Transverse colon (tissue), 4 donors: ENCODE measurements around the gene NTHL1.

Experiments
- CTCF ChIP-seq, 5 experiments: fragments of 200-600 bp in 3 of 5; fragments of 450-650 bp in 2 of 5; sonication (generic) in 3 of 5; IDR thresholded peaks; 1 replicate in 2 of 5; 2 replicates in 3 of 5; pipeline ENCODE4 v1.5.1; 2016 to 2017; ENCODE audit warnings: antibody characterized with exemption in 5 of 5, inconsistent platforms in 3 of 5, mild to moderate bottlenecking in 2 of 5, moderate library complexity in 1 of 5
- EP300 ChIP-seq: sonication (generic); formaldehyde crosslinking; IDR thresholded peaks from one replicate; pipeline ENCODE4 v1.6.1; 2017; ENCODE audit warnings: antibody characterized with exemption, low read depth
- POLR2A ChIP-seq: fragments of 450-650 bp; IDR thresholded peaks from one replicate; pipeline ENCODE4 v1.6.1; 2016; ENCODE audit warnings: antibody characterized with exemption, mild to moderate bottlenecking, moderate library complexity
- POLR2AphosphoS5 ChIP-seq, 3 donors: sonication (generic); formaldehyde crosslinking; IDR thresholded peaks; one replicate each; pipeline ENCODE4 v1.6.1; 2016; ENCODE audit warnings: antibody characterized with exemption in 3 of 3

- no peak for TF ChIP-seq CTCF (IDR thresholded peaks at IDR 0.05)
- TF ChIP-seq EP300: no peak
- no peak for TF ChIP-seq POLR2A
- TF ChIP-seq POLR2AphosphoS5 (IDR thresholded peaks at IDR 0.05): no peak
Measured at GRCh38 chr16:2025251-2025650, 22.4 kb downstream of the NTHL1 start.
